Gastrocnemius medialis (tissue), 4 donors: Measurements from ENCODE around the gene OS9.

ENCODE experiments used
- CTCF ChIP-seq, 5 experiments: fragments of 450-650 bp in 3 of 5; fragments of 200-600 bp in 2 of 5; sonication (generic) in 2 of 5; IDR thresholded peaks in 4 of 5; conservative IDR thresholded peaks in 1 of 5; 1 replicate in 4 of 5; 2 replicates in 1 of 5; pipeline ENCODE4 v1.5.1; 2016 to 2019; ENCODE audit warnings: antibody characterized with exemption in 5 of 5, mild to moderate bottlenecking in 3 of 5, moderate library complexity in 3 of 5
- POLR2A ChIP-seq, 2 donors: fragments of 450-650 bp; IDR thresholded peaks; one replicate each; pipeline ENCODE4 v1.6.1; 2017; ENCODE audit warnings: antibody characterized with exemption in 2 of 2, mild to moderate bottlenecking in 2 of 2, moderate library complexity in 2 of 2

DNA sequence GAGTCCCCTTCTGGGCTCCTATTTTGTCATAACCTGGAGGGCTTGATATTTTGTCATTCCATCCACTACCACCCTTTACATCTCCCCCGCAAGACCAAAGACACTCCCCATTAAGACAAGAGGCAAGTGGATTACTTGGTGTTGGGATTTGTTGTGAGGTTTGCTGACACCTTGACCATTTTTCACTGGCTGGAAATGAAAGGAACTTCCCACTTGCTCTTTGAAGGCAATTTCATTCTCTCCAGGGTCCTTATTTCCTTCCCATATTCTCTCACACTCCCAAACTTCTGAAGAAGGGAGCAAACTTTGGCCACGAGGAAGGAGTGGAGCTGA lies 29.7 kb downstream of the OS9 start:
- TF ChIP-seq CTCF (IDR thresholded peaks at IDR 0.05 in 4 of 5, conservative IDR thresholded peaks at IDR 0.05 in 1 of 5) (no peak), POLR2A (IDR thresholded peaks at IDR 0.05) (no peak)
